ELF-1 (cell line): ENCODE measurements around the gene IQSEC1.

Experiments used
- DNase-seq: peaks from one replicate; pipeline ENCODE4 v3.0.0-alpha.2; 2016; ENCODE audit warnings: low read depth, low spot score

Gene IQSEC1

DNA sequence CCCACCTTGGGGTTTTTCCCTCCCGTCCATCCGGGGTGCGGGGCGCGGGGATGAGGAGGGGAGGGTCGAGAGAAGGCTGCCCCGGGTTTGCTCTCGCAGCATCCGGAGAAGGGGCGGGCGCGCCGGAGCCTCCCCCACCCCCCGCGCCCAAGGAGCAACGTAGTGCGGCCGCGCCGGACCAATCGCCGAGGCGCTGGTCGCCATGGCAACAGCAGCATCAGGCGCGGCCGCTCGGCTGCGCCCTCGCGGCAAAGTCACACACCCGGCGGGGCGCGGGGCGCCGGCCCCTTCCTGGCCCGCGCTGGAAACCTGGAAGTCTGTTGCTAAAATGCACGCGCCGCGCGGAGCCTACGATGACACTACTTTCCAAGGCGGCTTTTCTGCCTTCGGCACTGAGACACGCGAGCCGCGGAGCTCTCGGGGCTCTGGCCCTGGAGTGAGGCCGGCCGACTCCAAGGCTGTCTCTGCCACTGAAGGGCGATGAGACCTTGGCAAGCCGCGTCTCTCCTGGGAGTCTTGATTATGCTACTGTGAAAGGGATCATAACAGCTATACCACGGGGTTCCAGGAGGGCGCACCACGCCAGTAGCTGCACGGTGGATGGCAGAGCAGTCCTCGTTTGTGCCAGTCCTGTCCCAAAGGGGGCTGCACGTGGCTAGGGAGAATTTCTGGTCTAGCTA is at the start of gene IQSEC1:
Gene IQSEC1 (minus strand): TSS at position 104 of the 680 bp plus-strand sequence. CDS start 415 bp downstream, outside the sequence.
- DNase-seq, result peak; percentile 72

DNA sequence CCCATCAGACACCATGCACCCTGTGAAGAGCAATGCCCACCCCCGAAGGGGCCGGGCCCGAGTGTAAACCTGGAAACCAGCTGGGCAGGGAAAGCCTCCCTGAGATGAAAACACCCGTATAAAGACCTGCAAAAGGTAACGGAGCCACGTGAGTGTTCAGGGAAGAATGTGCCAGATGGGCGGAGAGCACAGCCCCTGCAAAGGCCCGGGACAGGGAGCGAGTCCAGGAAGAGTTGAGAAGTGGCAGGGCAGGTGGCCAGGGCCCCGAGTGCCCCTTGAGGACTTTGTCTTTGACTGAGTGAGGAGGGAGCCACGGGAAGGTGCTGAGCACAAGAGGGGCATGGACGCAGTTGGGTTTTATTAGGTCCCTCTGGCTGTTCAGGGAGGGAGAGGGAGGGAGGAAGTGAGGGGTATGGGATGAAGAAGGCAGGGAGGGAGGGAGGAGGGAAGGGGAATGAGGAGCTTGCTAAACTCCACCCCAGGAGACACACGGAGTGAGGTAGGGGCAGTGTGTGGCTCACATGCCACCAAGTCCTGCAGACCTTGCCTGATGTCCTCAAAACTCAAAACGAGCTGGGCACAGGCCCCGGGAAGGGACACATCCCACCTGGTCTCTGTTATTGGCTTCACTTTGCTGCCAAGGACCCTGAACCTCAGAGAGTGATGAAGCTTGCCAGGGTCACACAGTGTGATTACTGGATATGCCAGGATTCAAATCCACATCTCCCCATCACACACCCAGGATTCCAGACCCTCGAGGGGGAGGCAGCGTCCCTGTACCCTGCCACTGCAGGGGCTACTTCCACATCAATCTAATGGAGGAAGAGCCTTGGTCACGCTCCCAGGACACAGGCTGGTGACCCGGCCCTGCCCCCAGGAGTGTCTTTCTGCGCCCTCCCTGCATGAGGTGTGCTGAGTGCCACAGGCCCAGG is 49.1 kb upstream of the IQSEC1 start:
- DNase-seq, result no peak

DNA sequence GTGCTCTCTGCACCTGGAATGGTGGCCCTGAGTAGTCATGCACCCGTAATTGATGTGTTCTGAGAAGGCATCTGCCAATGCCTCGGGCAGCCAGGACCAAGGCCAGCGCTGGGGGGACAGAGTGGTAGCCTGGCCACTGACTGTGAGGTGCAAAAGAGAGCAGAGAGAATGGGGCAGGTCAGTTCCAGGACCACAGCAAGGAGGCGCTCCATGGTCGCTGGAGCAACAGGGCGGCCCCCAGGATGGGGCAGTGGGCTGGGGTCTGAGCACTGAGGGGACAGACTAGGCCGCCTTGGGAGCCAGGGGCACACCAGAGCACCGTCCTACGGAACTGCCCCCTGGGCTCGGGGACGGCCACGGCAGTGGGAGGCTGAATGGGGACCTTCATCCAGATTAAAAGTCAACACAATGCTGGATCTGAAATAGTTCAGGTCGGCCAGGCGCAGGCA is 48.3 kb upstream of the IQSEC1 start:
- DNase-seq, result peak; percentile 30

DNA sequence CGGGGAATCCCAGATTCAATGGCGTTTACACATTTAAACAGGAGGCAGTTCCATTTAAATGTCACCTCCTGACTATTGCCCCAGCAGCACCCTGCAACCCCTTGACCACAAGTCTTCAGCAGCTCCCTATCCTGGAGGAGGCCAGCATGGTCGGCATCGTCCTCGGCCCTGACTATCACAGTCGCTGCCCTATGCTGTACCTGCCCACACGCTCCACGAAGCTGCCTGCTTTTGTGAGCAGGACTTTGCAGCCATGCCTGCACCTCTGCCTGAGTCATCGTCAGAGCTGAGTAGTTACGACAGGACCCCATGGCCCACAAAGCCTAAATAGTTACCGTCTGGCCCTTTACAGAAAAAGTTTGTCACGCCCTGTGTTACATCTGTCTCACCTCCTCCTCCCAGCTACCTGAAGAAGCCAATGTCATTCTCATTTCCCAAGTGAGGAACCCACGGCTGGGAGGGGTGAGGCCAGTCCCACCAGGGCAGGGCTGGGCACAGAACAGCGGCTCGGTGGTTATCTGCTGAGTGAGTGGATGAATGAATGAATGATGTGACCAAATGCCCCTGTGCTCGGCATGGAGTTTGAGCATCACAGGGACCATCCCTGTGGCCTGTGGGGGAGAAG is 47.8 kb upstream of the IQSEC1 start:
- DNase-seq, result no peak

DNA sequence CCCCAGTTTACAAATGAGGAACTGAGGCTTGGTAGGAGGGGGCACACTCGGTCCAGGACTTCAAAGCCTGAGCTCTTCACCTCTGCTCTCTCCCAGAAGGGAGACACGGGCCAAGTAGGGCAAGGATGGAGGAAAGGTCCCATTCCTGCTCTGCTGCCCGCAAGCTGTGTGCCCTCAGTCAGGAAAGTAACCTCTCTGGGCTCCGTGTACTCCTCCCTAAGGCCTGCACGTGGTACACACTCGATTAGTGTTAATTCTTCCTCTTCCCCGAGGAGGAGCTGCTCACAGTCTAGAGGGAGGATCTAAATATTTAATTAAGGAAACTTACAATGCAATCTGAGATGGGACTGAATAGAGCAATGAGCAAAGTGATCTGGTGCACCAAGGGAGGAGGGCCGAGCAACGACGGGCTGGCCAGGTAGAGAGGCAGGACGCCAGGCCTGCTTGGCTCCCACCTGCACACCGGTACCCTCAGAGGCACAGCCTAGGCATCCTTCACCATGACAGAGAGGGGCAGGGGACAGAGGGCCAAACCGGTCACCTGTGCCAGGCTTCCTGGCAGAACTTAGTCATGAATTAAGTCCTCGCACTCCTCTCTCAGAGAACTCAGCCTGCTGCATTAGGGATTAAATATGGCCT is 47.2 kb upstream of the IQSEC1 start:
- DNase-seq, result no peak

DNA sequence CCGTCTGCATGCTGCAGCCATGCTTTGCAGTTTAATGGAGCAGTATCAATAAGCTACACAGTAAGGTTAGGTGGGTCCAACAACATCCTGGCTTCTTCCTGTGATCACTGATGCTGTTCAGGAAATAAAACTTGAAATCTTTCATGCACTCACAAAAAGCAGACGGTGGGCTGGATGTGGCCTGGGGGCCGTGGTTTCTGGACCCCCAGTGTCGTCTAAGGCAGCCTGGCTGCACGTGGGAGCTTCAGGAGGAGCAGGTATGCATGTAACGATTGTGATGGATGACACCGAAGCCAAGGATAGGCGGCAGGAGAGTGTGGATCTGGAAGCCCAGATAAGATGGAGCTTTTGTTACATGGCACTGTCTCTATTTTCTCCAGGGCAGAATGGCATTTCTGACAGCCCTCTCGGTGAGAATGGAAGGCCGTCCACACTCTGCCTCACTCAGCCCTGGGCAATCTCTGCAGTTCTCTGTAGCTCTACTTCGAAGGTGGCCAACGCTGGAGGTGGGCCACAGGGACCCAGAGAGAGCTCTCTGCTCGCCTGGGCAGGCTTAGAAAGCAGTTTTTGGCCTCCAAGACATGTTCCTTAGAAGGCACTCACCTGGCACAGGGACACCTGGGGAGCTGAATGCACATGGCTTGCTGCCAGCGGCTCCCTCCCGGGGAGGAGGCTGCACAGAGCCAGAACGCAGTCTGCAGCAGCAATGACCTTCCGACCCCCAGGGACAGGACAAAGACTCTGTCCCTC is 46.4 kb upstream of the IQSEC1 start:
- no peak for DNase-seq

DNA sequence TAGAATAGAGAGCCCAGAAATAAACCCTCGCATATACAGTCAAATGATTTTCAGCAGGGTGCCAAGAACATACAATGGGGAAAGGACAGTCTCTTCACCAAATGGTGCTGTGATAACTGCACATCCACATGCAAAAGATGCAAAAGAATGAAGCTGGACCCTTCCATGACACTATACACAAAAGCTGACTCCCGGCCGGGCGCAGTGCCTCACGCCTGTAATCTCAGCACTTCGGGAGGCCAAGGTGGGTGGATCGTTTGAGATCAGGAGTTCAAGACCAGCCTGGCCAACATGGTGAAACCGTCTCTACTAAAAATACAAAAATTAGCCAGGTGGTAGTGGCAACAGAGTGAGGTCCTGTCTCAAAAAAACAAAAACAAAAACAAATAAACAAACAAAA is 43.2 kb upstream of the IQSEC1 start:
- DNase-seq, result no peak

DNA sequence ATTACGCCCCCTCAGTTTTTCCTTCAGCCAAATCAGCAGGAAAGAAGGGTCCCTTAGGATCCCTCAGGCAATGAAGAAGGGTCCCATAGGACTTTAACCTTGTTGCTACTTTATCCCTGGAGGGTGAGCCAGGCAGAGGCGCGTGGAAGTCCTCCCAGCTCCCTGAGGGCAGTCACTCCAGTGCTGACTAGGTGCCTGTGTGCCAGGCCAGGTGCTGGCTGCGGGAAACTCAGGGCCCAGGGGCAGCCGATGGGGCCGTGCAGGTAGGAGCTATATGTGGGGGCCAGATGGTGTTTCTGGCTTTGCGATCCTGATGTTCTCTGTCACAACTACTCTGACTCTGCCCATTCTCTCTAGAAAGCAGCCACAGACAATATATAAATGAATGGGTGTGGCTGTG is 42.8 kb upstream of the IQSEC1 start:
- DNase-seq, result no peak

DNA sequence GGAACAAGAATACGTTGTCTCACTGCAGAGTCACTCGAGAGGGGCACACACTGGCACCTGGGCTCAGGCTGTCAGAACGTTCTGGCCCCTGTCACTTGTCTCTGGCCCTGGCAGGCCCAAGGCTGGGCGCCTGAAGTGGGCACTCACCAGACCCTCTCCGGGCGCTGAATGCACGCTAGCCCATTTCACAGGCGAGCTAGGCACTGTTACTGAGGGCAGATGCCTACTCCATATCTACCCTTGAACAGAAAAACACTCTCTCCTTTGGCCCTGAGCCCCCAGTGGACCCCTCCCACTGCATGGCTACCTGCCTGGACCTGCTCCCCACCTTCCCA is 42.3 kb upstream of the IQSEC1 start:
- DNase-seq, result no peak

DNA sequence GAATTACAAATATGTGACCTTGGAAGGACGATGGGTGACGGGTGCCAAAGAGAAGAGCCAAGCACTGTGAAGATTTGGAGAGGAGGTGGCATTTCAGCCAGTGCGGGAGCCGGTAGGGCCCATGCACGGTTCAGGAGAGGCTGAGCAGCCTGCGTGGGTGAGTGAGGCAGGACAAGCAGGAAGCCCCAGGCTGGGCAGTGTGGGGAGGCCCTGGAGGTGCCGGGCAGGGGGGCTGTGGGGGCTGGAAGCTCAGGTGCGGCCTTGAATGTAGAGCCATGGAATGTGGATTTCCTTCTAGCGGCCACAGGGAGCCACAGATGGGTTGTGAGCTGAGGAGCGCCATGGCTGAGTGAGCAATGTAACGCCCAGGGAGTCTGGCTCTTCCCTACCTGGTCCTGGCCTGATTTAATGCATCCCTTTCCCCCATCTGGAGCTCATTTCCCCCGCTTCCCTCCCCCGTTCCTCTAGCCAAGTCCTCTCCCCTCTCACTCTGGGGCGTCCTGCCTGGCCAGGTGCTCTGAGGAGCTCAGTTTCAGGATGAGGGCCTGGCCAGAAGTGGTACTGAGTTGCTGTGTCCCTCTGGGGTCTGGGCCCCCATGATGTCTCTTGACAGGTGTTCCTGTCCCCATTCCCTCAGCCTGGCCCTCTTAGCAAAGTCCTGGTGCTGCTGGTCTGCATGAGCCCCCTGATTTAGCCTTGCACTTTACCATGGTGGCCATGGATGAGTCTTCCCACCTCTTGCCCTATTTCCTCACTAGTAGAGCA is 41.8 kb upstream of the IQSEC1 start:
- no peak for DNase-seq

DNA sequence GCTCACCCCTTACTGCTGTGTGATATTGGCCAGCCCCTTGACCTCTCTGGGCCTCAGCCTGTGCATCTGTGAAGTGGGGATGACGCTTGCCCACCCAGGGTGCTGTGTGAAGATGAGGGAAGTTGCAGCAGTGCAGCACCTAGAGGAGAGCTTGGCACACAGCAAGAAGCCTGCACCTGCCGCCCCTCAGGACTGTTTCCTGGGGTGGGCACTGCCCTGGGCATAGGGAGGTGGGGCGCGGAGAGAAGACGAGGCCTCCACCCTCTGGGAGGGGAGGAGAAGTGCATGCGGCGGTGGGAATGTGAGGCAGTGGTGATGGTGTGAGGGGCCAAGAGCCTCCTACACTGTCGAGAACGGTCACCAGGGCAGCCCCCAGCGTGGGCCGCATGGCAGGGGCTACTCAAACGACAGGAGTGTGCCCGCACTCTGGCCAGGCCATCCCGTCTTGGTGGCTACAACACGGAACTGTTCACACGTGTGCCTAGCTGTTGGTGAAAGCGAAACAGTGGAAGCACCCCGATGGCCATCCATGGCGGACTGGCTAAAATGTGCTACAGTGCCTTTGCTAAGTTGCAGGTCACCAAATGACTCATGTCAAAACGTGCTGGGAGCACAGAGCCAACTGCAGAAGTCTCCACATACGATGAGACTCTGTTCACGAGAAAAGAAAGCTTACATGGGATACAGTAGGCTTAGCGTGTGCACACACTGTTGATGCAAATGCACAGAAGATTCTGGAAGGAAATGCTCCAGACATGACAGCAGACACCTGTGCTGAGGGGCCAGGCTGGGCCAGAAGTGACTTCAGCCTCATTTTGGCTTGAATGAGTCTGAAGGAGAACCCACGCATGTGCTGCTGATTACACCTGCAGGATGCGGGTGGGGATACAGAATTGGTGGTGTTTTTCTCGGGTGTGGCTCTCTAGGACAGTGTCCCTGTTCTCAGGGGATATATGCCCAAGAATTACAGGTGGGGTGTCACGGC is 40.4 kb upstream of the IQSEC1 start:
- no peak for DNase-seq

DNA sequence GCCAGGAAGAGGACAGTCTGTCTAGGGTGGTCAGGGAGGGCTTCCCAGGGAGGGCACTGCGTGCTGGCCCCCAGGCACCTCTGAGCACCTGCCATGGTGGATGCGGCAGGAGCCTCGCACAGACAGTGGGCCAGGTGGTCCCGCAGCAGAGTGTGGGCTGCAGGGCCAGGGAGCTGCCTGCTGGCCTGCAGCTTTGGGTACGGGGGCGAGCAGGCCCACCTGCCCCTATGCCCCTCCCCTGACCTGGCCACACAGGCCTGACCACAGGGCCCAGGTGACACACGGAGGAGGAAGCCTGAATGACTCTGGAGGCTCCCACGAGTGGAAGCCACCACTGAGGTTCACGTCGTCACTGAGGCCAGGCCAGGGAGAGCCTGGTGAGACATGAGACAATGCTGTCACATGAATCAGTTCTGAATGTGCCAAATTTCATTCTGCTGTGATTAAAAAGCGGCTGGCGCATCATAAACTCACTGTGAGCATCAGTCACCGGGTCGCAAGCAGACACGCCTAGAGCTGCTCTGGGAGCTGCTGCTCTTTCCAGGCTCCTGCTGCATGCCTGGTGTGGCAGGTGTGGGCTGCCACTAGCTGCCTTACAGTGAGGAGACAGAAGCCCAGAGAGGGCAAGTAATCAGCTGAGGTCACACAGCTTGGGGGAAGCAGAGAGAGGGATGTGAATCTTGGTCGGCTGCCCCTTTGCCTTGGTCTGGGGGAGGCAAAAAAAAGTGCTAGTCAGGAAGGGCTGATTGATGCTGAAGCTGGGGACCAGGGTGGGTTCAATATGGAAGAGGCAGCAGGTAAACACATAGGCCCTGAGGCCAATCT is 39.5 kb upstream of the IQSEC1 start:
- no peak for DNase-seq

DNA sequence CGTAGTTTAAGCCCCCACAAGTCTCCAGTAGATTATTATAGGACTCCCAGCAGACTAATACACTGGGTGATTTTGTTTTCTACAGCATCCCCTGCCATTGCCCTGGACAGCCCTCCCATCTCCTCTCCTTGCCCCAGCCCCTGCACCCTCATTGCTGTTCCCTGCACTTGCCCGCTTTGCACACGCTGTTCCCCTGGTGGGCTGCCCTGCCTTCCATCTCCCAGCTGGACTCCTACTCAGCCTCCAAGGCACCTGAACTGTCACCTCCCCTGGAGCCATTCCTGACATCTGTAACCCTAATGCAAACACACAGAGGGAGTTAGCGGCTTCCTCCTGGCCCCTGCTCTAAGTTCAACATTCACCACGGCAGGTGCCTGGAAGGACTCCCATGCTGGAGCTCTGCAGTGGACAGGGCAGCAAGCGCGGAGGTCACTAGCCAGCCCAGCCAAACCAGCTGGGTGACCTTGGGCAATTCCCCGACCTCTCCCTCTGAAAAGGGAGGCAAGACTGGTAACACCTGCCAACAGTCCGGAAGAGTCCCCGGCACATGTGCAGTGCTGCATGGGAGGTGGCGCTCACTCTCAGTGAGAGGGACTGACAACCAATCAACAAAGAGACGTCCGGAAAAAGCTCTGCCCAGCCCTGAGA is 38.8 kb upstream of the IQSEC1 start:
- DNase-seq, result no peak

DNA sequence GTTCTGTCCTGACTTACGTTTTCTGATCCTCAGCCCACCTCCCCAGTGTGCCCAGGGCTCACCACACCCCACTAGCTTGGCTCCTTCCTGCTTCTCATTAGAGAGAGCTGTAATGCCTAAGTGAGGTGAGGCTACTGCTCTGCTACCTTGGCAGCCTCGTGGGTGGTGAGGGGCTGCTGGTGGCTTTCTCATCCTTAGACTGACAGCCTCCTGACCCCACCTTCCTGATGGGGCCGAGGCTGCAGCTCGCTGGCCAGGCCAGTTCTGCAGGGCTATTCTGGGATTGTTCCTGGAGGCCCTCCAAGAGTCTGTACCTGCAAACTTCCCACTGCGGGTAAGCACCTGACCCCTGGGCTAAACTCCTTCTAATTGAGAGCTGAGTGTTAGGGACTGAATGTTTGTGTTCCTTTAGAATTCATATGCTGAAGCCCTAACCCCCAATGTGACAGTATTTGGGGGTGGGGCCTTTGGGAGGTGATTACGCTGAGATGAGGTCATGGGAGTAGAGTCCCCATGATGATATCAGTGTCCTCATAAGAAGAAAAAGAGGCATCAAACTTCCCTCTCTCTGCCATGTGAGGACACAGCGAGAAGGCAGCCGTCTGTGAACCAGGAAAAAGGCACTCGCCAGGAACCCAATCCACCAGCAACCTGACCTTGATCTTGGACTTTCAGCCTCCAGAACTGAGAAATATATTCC is 38.1 kb upstream of the IQSEC1 start:
- DNase-seq, result peak; percentile 66

DNA sequence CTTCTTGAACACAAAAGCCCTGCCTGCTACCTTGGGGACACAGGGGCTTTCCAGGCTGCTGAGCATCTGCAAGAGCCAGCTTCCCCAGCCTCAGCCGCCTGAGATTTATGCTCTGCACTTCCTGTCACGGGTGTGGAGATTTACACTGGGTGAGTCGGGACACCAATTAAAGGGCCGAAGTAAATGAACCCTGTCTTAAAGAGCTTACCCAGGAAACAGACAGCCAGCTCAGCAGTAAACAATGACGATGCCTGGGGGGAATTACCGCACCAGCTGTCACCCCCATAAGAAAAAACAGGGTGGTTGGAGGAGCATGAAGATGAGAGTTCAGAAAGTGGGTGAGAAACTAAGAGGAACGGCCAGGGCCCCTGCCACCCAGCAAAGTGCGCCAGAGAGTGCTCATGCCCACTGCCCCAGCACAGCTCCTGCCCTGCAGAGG is 37.5 kb upstream of the IQSEC1 start:
- peak; percentile 73 for DNase-seq

DNA sequence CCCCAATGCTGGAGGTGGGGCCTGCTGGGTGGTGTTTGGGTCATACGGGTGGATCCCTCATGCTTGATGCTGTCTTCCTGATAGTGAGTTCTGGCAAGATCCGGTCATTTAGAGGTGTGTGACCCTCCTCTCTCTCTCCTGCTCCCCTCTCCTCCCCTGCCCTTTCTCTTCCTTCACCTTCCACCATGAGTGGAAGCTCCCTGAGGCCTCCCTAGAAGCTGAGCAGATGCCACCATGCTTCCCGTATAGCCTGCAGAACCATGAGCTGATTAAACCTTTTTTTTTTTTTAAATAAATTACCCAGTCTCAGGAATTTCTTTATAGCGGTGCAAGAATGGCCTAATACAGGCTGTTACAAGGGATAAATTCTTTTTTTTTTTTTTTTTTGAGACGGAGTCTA is 36.3 kb upstream of the IQSEC1 start:
- DNase-seq, result no peak

DNA sequence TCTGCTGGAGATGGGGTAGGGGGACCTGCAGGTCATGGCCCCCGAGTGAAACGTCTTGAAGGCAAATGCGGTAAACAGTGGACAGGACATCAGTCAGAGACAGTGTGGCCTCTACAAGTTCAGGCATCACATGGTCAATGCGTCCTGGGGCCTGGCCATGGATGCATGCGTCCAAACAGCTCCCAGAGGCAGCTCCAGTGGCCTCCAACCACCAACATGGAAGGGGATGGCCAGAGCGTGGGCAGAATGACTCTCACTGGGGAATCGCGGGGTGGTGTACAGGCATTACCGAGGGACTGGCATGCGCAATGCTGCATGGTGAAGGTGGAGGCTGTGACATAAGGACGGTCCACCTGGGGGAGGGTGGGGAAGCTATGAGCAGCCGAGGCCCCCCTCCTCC is 35.6 kb upstream of the IQSEC1 start:
- DNase-seq, result no peak
